T-cell (primary cell): ENCODE data around the gene CNPY3. TPM values are rescaled to one million over a fixed set of nuclear protein-coding genes. Genes with fewer than 3 reads are reported as not detected.

ENCODE experiments used
- ATAC-seq, 4 experiments: fragments of 200-7000 bp in 3 of 4; fragments of 150-1000 bp in 1 of 4; cut with Tn5 transposase; replicated peaks in 1 of 4; 1 replicate in 3 of 4; 2 replicates in 1 of 4; pipeline ENCODE4 v1.10.0; 2021; ENCODE audit warnings: moderate library complexity in 3 of 4, mild to moderate bottlenecking in 2 of 4, moderate number of reproducible peaks in 1 of 4
- CTCF ChIA-PET, 2 donors: fragments of 300-600 bp; sonication (Branson Sonifier 250); formaldehyde crosslinking; loops; one replicate each; lab custom pipeline; 2022; ENCODE audit warnings: antibody characterized with exemption in 2 of 2; lab: Charles Lee
- POLR2A ChIA-PET, 2 donors: fragments of 300-600 bp; sonication (Branson Sonifier 250); formaldehyde crosslinking; loops; one replicate each; lab custom pipeline; 2022; ENCODE audit warnings: antibody characterized with exemption in 2 of 2; lab: Charles Lee
- DNase-seq, 35 experiments: peaks; one replicate each; pipeline versions ENCODE4 v3.0.0 to v3.0.0-alpha.2; 2013 to 2023
- H3K27ac ChIP-seq: one replicate; pipeline ENCODE4 v1.5.1; 2013; ENCODE audit warnings: low read length
- H3K27me3 ChIP-seq, 2 experiments: replicated peaks in 1 of 2; 1 replicate in 1 of 2; 2 replicates in 1 of 2; pipeline versions ENCODE4 v1.6.1 to v1.7.0; 2013; ENCODE audit warnings: low read length in 1 of 2, mixed read lengths in 1 of 2; ENCODE audit not compliant: control insufficient read depth in 2 of 2, insufficient read depth in 2 of 2; ENCODE audit errors: extremely low read depth in 1 of 2
- H3K36me3 ChIP-seq, 2 donors: 1 replicate in 1 of 2; 2 replicates in 1 of 2; pipeline versions ENCODE4 v1.6.1 to v1.7.0; 2013; ENCODE audit warnings: low read length in 1 of 2; ENCODE audit not compliant: control insufficient read depth in 2 of 2, insufficient read depth in 1 of 2; ENCODE audit errors: extremely low read depth in 1 of 2
- H3K4me1 ChIP-seq, 2 experiments: 1 replicate in 1 of 2; 2 replicates in 1 of 2; pipeline versions ENCODE4 v1.6.1 to v1.7.0; 2013; ENCODE audit warnings: low read length in 2 of 2, mixed read lengths in 1 of 2; ENCODE audit not compliant: insufficient read depth in 2 of 2, control insufficient read depth in 1 of 2; ENCODE audit errors: extremely low read depth in 1 of 2
- H3K4me3 ChIP-seq, 2 donors: 1 replicate in 1 of 2; 2 replicates in 1 of 2; pipeline versions ENCODE4 v1.5.1 to v1.7.0; 2013; ENCODE audit warnings: mild to moderate bottlenecking in 2 of 2, low read length in 1 of 2, moderate library complexity in 1 of 2; ENCODE audit not compliant: control insufficient read depth in 1 of 2; ENCODE audit errors: extremely low read depth in 1 of 2
- H3K9me3 ChIP-seq: 2 replicates; pipeline ENCODE4 v1.7.0; 2013
- H3K27ac Mint-ChIP-seq, 2 donors: one replicate each; pipeline ENCODE4 v1.8.0; 2020 to 2021; ENCODE audit warnings: mild to moderate bottlenecking in 2 of 2, mixed read lengths in 2 of 2
- H3K27me3 Mint-ChIP-seq, 2 donors: one replicate each; pipeline ENCODE4 v1.8.0; 2021 to 2022; ENCODE audit warnings: mixed read lengths in 2 of 2
- H3K36me3 Mint-ChIP-seq: one replicate; pipeline ENCODE4 v1.8.0; 2021; ENCODE audit warnings: mixed read lengths
- H3K4me1 Mint-ChIP-seq, 3 donors: one replicate each; pipeline ENCODE4 v1.8.0; 2020 to 2022; ENCODE audit warnings: mixed read lengths in 3 of 3, mild to moderate bottlenecking in 1 of 3
- H3K4me3 Mint-ChIP-seq, 3 donors: one replicate each; pipeline ENCODE4 v1.8.0; 2020 to 2022; ENCODE audit warnings: mild to moderate bottlenecking in 3 of 3, mixed read lengths in 3 of 3, moderate library complexity in 3 of 3
- H3K9me3 Mint-ChIP-seq, 3 donors: one replicate each; pipeline ENCODE4 v1.8.0; 2020 to 2022; ENCODE audit warnings: mixed read lengths in 3 of 3
- WGBS: methylation state at CpG from one replicate; pipeline ENCODE4 v1.1.5; 2013; ENCODE audit warnings: missing lambda C conversion rate; ENCODE audit not compliant: insufficient coverage; 5-methylcytosine and 5-hydroxymethylcytosine counted together
- total RNA-seq, 35 experiments: library from RNA in 6 of 35; stranded (reverse) in 6 of 35; fragments of 120-200 nt in 1 of 35; gene quantifications; one replicate each; pipeline versions ENCODE4 v1.2.1 to v1.2.4 and lab custom pipeline; 2013 to 2026

CNPY3 gene
- total RNA-seq, 5 donors from 2014 or later (not counting 1 experiment from before 2014, with no cell fraction given) = 51.2 to 86.2 (median 79.4) TPM

- Histone ChIP-seq H3K4me3 (no peak overlapping the region), H3K4me1 (peaks cover 11 to 29% of the 10 kb centered on the region in 2 experiments), H3K27me3 (no peaks in the 10 kb centered on the region), H3K36me3 (peaks cover 30 to 75% of the 10 kb centered on the region in 2 donors), H3K9me3 (no peaks in the 10 kb centered on the region), H3K27ac (no peak overlapping the region)
- Mint-ChIP-seq H3K27me3 (no peaks in the 10 kb centered on the region), H3K27ac (no peak overlapping the region), H3K4me1 (peaks cover 36 to 50% (median 41%) of the 10 kb centered on the region in 3 donors), H3K9me3 (no peaks in the 10 kb centered on the region), H3K4me3 (no peak overlapping the region), H3K36me3 (peaks cover 38% of the 10 kb centered on the region)
- ChIA-PET POLR2A (interaction anchor here in 1 of 2 donors (0.6 kb wide), 1 partner anchor 17 kb away, joined by 3 read pairs; no protein-coding TSS in a partner anchor), CTCF (no interaction called here)
- DNase-seq = no peak
- 94% methylated on average over 7 of the region's 11 CpGs for WGBS
- no peak for ATAC-seq
These were observed 7.1 kb downstream of the CNPY3 start for GRCh38 chr6:42936398-42936797.

GRCh38 chr6:42937548-42938427 is 8.5 kb downstream of the CNPY3 start:
- CTCF ChIA-PET = interaction anchor here in 1 of 2 donors (0.6 kb wide), 1 partner anchor 848 kb away, joined by 3 read pairs; no protein-coding TSS in a partner anchor
- DNase-seq (no peak), ATAC-seq (no peak)
- POLR2A ChIA-PET = no interaction called here
- no peaks in the 10 kb centered on the region for H3K9me3 ChIP-seq
- Mint-ChIP-seq H3K27me3 (no peaks in the 10 kb centered on the region), H3K4me1 (peaks cover 23 to 38% (median 30%) of the 10 kb centered on the region in 3 donors), H3K27ac (peak overlapping the region; percentile 15 to 83), H3K4me3 (no peak overlapping the region), H3K36me3 (peaks cover 34% of the 10 kb centered on the region), H3K9me3 (no peaks in the 10 kb centered on the region)
- H3K36me3 ChIP-seq = peaks cover 30 to 79% of the 10 kb centered on the region in 2 donors
- no peak overlapping the region for H3K4me3 ChIP-seq
- H3K27ac ChIP-seq = no peak overlapping the region
- H3K27me3 ChIP-seq = no peaks in the 10 kb centered on the region
- peaks cover 5 to 15% of the 10 kb centered on the region in 2 experiments for H3K4me1 ChIP-seq
- 98% methylated on average over 10 of the region's 13 CpGs for WGBS

DNA sequence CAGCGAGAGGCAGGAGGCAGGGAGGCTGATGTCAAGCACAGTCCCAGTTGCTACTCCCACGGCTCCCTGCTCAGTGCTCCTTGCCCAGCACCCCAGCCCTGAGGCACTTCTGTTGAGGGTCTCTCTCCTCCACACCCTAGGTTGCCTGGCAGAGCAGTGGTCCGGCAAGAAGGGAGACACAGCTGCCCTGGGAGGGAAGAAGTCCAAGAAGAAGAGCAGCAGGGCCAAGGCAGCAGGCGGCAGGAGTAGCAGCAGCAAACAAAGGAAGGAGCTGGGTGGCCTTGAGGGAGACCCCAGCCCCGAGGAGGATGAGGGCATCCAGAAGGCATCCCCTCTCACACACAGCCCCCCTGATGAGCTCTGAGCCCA is 9.1 kb downstream of the CNPY3 start:
- no peak overlapping the region for H3K4me3 Mint-ChIP-seq
- 79% methylated on average over 2 of the region's 5 CpGs for WGBS
- Histone ChIP-seq H3K27me3 (no peaks in the 10 kb centered on the region), H3K27ac (no peak overlapping the region), H3K9me3 (no peaks in the 10 kb centered on the region), H3K36me3 (peaks cover 30 to 85% of the 10 kb centered on the region in 2 donors), H3K4me1 (peaks cover 0 to 10% of the 10 kb centered on the region in 2 experiments), H3K4me3 (no peak overlapping the region)
- POLR2A ChIA-PET = no interaction called here
- H3K36me3 Mint-ChIP-seq = peaks cover 31% of the 10 kb centered on the region
- DNase-seq = no peak
- H3K27ac Mint-ChIP-seq = no peak overlapping the region
- peaks cover 17 to 32% (median 23%) of the 10 kb centered on the region in 3 donors for H3K4me1 Mint-ChIP-seq
- CTCF ChIA-PET = no interaction called here
- H3K27me3 Mint-ChIP-seq = no peaks in the 10 kb centered on the region
- no peaks in the 10 kb centered on the region for H3K9me3 Mint-ChIP-seq
- no peak for ATAC-seq

DNA sequence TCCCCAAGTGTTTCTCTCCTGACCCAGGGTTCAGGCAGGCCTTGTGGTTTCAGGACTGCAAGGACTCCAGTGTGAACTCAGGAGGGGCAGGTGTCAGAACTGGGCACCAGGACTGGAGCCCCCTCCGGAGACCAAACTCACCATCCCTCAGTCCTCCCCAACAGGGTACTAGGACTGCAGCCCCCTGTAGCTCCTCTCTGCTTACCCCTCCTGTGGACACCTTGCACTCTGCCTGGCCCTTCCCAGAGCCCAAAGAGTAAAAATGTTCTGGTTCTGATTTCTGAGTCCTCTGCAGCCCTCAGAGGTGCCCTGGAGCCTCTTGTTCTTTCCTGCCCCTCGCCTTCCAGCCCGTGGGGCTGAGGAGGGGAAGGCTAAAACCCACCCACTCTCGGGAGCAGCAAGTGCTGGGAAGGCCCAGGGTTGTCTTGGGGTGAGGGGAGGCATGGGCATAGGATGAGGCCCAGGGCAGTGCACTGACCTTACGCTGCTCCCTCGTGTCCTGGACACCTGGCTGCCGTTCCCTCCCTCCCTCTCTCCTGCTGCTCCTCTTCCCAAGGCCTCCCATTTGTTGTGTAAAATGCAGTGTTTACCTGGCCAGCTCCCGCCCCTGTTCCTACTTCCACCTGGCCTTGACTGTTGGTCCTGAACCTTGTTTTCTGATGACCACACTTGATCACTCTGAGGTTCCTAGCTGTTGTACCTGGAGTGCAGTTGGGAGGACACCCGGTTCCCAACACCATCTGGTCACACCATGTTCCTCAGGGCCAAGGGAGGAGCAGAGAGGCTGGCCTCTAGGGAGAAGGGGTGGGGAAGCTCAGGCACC is 9.9 kb downstream of the CNPY3 start:
- Mint-ChIP-seq H3K27me3 (no peaks in the 10 kb centered on the region), H3K36me3 (peaks cover 30% of the 10 kb centered on the region), H3K9me3 (no peaks in the 10 kb centered on the region), H3K4me3 (no peak overlapping the region), H3K4me1 (peaks cover 9 to 25% (median 19%) of the 10 kb centered on the region in 3 donors), H3K27ac (no peak overlapping the region)
- peaks cover 0 to 4% of the 10 kb centered on the region in 2 experiments for H3K4me1 ChIP-seq
- ATAC-seq (no peak), DNase-seq (no peak)
- ChIA-PET CTCF (no interaction called here), POLR2A (no interaction called here)
- H3K9me3 ChIP-seq = no peaks in the 10 kb centered on the region
- 90% methylated on average over 3 of the region's 9 CpGs for WGBS
- H3K4me3 ChIP-seq = no peak overlapping the region
- no peak overlapping the region for H3K27ac ChIP-seq
- peaks cover 30 to 89% of the 10 kb centered on the region in 2 donors for H3K36me3 ChIP-seq
- H3K27me3 ChIP-seq = no peaks in the 10 kb centered on the region

- peaks cover 30% of the 10 kb centered on the region for H3K36me3 Mint-ChIP-seq
- no peak for DNase-seq
- Histone ChIP-seq H3K4me3 (no peak overlapping the region), H3K9me3 (no peaks in the 10 kb centered on the region), H3K4me1 (no peaks in the 10 kb centered on the region), H3K27ac (no peak overlapping the region), H3K27me3 (no peaks in the 10 kb centered on the region), H3K36me3 (peaks cover 30 to 84% of the 10 kb centered on the region in 2 donors)
- H3K27me3 Mint-ChIP-seq = no peaks in the 10 kb centered on the region
- ChIA-PET CTCF (no interaction called here), POLR2A (no interaction called here)
- no peaks in the 10 kb centered on the region for H3K9me3 Mint-ChIP-seq
- no peak overlapping the region for H3K4me3 Mint-ChIP-seq
- no CpG with 5 or more reads among the region's 4 CpGs for WGBS
- peaks cover 9 to 19% (median 16%) of the 10 kb centered on the region in 3 donors for H3K4me1 Mint-ChIP-seq
- peak overlapping the region in 1 of 2 donors; percentile 11 for H3K27ac Mint-ChIP-seq
- no peak for ATAC-seq
These were observed 10.5 kb downstream of the CNPY3 start for GRCh38 chr6:42939810-42940167.

DNA sequence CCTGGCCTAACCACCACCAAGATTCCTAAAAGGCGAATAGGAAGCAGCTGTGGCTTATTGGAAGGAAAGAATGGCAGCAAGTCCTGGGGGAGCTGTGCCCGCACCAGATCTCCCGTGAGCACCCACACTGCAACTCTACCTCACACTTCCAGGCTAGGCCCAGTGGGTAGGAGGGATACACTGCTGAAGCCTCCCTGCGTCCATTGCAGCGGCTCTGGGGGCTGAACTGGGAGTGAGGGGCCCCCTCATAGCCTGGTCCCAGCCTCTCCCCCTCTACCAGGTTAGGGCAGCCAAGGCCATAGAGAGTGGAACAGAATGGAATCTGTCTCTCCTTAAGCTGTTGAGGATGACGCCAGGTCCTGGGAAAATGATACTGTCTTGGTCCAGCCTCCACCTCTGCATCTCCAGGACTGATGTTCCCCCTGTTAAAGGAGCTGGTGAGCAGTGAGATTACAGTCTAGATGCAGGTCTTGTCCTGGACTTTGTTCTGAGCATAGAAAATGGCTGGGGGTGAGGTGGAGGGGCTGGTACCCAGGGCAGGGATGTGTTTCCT is 11.3 kb downstream of the CNPY3 start:
- CTCF ChIA-PET = interaction anchor here in 1 of 2 donors (0.6 kb wide), 1 partner anchor 15 kb away, joined by 3 read pairs; no protein-coding TSS in a partner anchor
- Histone ChIP-seq H3K4me1 (no peaks in the 10 kb centered on the region), H3K27ac (no peak overlapping the region), H3K4me3 (no peak overlapping the region), H3K9me3 (no peaks in the 10 kb centered on the region), H3K36me3 (peaks cover 26 to 76% of the 10 kb centered on the region in 2 donors), H3K27me3 (no peaks in the 10 kb centered on the region)
- peaks cover 30% of the 10 kb centered on the region for H3K36me3 Mint-ChIP-seq
- H3K4me1 Mint-ChIP-seq = peaks cover 9 to 16% (median 13%) of the 10 kb centered on the region in 3 donors
- H3K4me3 Mint-ChIP-seq = no peak overlapping the region
- POLR2A ChIA-PET = interaction anchor here in 1 of 2 donors (0.6 kb wide), 1 partner anchor 20 kb away, joined by 5 read pairs; no protein-coding TSS in a partner anchor
- H3K27ac Mint-ChIP-seq = peak overlapping the region in 1 of 2 donors; percentile 22
- H3K27me3 Mint-ChIP-seq = no peaks in the 10 kb centered on the region
- no peak for ATAC-seq
- H3K9me3 Mint-ChIP-seq = no peaks in the 10 kb centered on the region
- DNase-seq = no peak
- WGBS = 83% methylated on average over 1 of the region's 6 CpGs
